Hepatocyte (in vitro differentiated cells): ENCODE results near the gene TREML1.

Source experiments
- EZH2 ChIP-seq: fragments of 200-600 bp; sonication (generic); IDR thresholded peaks from 2 replicates; pipeline ENCODE4 v1.6.1; 2016; ENCODE audit warnings: antibody characterized with exemption, mild to moderate bottlenecking, borderline replicate concordance
- EZH2phosphoT487 ChIP-seq: fragments of 200-600 bp; sonication (generic); IDR thresholded peaks from one replicate; pipeline ENCODE4 v1.6.1; 2018; ENCODE audit warnings: antibody characterized with exemption, mild to moderate bottlenecking, low read depth, moderate library complexity; ENCODE audit not compliant: unreplicated experiment, severe bottlenecking
- TF ChIP-seq, protein P1 (sequence below): fragments of 200-600 bp; sonication (generic); IDR thresholded peaks from 2 replicates; pipeline ENCODE4 v1.5.1; 2016; ENCODE audit warnings: antibody characterized with exemption, mild to moderate bottlenecking; ENCODE audit not compliant: poor library complexity

GRCh38 chr6:41136911-41137310 is 17.2 kb downstream of the TREML1 start:
- TF ChIP-seq EZH2 (no peak), EZH2phosphoT487 (no peak)
- TF ChIP-seq, protein P1, sequence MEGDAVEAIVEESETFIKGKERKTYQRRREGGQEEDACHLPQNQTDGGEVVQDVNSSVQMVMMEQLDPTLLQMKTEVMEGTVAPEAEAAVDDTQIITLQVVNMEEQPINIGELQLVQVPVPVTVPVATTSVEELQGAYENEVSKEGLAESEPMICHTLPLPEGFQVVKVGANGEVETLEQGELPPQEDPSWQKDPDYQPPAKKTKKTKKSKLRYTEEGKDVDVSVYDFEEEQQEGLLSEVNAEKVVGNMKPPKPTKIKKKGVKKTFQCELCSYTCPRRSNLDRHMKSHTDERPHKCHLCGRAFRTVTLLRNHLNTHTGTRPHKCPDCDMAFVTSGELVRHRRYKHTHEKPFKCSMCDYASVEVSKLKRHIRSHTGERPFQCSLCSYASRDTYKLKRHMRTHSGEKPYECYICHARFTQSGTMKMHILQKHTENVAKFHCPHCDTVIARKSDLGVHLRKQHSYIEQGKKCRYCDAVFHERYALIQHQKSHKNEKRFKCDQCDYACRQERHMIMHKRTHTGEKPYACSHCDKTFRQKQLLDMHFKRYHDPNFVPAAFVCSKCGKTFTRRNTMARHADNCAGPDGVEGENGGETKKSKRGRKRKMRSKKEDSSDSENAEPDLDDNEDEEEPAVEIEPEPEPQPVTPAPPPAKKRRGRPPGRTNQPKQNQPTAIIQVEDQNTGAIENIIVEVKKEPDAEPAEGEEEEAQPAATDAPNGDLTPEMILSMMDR, result no peak
